GM19468 (cell line): ENCODE measurements around the gene PLK1.
"Not testable (repeated sequence)": the region's sequence is repeated elsewhere in the genome, so short reads cannot be mapped to it uniquely, and the experiment has no call there.

Experiments
- ATAC-seq: cut with Tn5 transposase; IDR thresholded peaks from one replicate; pipeline ENCODE4 v1.9.1; 2021; ENCODE audit warnings: mild to moderate bottlenecking, moderate library complexity, moderate number of reproducible peaks; ENCODE audit not compliant: unreplicated experiment; ENCODE audit errors: extremely low read depth

PLK1 gene

DNA sequence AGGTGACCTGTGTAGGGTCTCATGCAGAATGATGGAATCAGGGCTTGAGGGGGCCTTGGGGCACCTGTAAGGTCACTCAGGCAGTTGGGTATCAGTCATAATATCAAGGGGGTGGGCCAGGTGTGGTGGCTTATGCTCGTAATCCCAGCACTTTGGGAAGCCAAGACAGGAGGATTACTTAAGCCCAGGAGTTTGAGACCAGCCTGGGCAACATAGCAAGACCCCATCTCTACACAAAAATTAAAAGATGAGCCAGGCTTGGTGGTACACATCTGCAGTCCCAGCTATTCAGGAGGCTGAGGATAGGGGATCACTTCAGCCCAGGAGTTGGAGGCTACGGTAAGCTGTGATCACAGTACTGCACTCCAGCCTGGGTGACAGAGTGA is 26.8 kb downstream of the PLK1 start:
- ATAC-seq = no peak

GRCh38 chr16:23706439-23706838 is 27.8 kb downstream of the PLK1 start:
- no peak for ATAC-seq

GRCh38 chr16:23709536-23709935 is 30.8 kb downstream of the PLK1 start:
- ATAC-seq = no peak

GRCh38 chr16:23710008-23710407 is 31.3 kb downstream of the PLK1 start:
- ATAC-seq = no peak

- no peak for ATAC-seq
Measured at GRCh38 chr16:23710504-23710903, 31.8 kb downstream of the PLK1 start.

DNA sequence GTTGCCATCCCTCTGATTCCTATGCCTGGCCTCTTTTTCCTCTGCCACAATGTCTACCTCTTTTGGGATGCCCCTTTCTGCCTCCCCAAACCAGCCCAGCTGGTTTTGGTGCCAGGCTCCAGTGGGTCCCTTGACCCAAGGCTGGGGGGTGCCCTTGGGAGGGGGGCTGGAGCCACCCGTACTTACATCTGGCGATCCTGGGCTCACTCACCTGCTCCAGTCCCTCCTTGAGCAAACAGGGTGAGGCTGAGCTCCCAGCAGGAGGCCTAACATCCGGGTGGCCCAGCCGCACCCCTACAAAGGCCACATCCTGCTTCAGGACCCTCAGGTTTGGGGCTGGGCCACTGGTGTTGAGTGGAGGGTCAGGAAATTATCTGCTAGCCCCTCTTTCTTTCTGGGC is 33.1 kb downstream of the PLK1 start:
- ATAC-seq = no peak

DNA sequence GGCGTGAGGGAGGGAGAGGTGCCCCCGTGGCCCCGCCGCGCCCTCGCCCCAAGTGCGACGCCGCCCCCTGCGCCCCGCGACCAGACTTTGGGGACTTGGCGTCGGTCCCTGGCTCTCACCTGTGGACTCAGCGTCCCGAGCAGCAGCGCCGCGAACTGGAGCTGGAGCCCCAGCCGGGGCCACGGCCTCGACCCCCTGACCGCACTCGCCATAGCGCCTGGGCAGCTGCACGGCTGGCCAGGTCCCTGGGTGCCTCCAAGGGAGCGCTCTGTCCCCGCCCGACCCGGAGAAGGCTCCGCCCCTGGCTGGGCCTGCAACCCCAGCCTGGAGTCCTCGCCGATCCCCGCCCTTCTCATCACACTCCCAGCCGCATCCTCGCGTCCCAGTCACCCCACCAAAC is 34.3 kb downstream of the PLK1 start, which contains the start of gene ERN2:
ERN2 (minus strand) TSS at position 247 of the 400 bp plus-strand sequence; CDS start at position 212, 35 bp downstream.
- ATAC-seq = no peak

GRCh38 chr16:23716484-23716883 is 37.8 kb downstream of the PLK1 start:
- no peak for ATAC-seq

- ATAC-seq = not testable (repeated sequence)
Measured at GRCh38 chr16:23722613-23723240, 44.0 kb downstream of the PLK1 start.

DNA sequence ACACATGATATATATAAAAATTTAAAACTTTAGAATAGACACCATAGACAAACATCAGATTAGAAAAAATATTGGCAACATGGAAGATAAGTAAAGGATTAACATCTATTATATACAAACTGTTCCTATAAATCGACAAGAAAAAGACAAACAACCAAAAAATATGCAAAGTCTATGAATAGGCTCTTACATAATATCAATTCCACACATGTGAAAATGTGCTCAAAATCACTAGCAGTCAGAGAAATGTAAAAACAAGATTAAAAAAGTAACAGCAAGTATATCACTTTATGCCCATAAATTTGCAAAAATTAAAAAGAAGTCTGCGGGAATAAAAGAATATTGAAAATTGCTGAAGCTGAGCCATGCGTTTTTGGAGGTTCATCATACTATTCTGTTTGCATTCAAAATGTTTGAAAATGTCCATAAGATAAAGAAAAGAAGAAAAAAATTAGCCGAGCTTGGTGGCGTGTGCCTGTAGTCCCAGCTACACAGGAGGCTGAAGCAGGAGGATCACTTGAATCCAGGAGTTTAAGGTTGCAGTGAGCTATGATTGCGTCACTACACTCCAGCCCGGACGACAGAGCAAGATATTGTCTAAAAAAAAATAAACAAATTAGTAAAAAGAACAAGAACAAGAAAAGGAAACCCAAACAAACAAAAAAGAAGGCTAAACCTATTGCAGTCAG is 45.6 kb downstream of the PLK1 start:
- no peak for ATAC-seq

DNA sequence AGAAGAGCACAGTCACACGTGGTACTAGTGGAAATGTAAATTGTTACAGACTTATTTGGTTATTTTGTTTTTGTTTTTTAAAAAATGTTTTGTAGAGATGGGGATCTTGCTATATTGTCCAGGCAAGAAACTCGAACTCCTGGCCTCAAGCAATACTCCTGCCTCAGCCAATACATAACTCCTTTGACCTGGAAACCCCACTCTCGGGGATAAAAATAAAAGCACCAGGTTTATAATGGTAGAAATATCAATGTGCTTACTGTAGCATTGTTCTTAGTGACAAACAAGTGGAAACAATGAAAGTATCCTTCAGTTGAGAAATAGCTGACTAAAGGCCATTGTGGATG is 46.1 kb downstream of the PLK1 start:
- ATAC-seq = no peak

DNA sequence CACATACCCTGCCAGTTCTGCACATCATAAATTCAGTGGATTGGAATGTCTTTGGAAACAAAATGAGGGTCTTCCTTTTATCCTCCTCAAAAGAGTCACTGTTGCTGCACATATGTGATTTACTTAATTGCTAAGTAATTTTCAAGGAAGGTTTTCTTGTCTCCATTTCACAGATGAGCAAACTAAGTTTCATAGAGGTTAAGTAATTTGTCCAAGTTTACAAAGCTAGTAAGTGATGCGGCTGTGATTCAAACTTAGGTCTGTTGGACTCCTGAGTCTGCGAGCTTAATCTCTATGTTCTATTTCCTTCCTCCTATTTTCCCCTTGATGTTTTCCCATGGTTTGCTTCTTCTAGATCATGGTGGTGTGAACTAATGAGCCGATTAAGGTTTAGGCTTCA is 48.0 kb downstream of the PLK1 start:
- ATAC-seq = no peak

DNA sequence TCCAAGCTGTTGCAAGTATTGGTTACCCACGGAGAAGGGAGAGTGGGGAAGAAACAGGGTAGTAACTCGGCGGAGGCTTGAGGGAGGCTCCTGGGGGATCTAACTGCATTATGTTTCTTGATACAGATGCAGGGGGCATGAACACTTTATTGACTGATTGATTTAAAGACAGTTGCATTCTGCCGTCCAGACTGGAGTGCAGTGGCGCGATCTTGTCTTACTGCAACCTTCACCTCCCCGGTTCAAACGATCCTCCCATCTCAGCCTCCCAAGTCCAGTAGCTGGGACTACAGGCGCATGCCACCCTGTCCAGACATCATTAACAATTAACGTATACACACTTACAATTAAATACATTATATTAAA is 49.4 kb downstream of the PLK1 start:
- no peak for ATAC-seq

GRCh38 chr16:23729503-23730424 is 51.1 kb downstream of the PLK1 start:
- ATAC-seq = no peak

DNA sequence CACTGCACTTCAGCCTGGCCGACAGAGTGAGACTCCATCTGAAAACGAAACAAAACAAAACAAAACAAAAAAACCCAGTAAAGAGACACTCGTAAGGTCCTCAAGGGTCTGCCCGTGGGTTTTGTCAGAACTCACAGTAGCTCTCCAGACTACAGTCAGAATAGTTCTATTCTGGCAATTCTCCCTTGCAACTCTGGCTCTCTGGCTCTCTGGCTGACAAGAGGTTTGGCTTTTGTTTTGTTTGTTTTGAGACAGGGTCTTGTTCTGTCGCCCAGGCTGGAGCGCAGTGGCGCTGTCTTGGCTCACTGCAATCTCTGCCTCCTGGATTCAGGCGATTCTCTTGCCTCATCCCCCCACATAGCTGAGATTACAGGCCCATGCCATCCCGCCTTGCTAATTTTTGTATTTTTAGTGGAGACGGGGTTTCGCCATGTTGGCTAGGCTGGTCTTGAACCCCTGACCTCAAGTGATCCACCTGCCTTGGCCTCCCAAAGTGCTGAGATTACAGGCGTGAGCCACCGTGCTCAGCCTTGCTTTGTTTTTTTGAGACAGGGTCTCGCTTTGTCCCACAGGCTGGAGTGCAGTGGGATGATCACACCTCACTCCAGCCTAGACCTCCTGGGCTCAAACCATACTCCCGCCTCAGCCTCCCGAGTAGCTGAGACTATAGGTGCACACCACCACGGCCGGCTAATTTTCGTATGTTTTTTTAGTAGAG is 55.6 kb downstream of the PLK1 start:
- no peak for ATAC-seq

GRCh38 chr16:23737423-23738028 is 58.8 kb downstream of the PLK1 start:
- not testable (repeated sequence) for ATAC-seq

DNA sequence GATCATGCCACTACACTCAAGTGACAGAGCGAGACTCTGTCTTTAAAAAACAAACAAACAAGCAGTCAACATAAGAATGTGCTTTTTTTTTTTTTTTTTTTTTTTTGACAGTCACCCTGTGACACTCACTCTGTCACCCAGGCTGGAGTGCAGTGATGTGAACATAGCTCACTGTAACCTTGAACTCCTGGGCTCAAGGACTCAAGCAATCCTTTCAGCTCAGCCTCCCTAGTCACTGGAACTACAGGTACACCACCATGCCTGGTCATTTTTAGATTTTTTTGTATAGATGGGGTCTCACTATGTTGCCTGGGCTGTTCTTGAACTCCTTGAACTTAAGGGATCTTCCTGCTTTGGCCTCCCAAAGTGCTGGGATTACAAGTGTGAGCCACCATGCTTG is 60.8 kb downstream of the PLK1 start:
- ATAC-seq = no peak
